HG02943 (cell line): ENCODE data around the gene RAB41.
"Not testable (repeated sequence)": the region's sequence is repeated elsewhere in the genome, so short reads cannot be mapped to it uniquely, and the experiment has no call there.

Source experiments
- ATAC-seq: cut with Tn5 transposase; IDR thresholded peaks from one replicate; pipeline ENCODE4 v1.9.1; 2021; ENCODE audit warnings: mild to moderate bottlenecking, low read depth, moderate library complexity; ENCODE audit not compliant: unreplicated experiment

RAB41 gene

DNA sequence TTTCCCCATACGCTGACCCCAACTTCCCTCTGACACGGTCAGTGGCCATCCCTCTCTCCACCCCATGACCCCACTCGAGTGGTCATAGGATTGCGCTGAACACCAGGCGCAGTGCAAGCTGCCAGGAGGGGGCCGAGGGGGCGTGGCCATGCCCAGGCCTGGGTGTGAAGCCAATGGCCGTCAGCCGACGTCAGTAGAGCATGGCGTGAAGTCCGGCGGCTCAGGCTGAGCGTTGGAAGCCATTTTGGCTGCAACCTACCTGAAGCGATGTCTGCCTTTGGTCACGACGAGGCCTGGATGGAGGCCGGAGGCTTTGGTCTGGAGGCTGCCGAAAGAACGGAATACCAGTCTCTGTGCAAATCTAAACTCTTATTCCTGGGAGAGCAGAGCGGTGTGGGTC, at the start of gene RAB41:
RAB41 (plus strand) TSS at position 222 of the 400 bp plus-strand sequence; CDS start at position 268, 46 bp downstream.
- ATAC-seq: no peak

DNA sequence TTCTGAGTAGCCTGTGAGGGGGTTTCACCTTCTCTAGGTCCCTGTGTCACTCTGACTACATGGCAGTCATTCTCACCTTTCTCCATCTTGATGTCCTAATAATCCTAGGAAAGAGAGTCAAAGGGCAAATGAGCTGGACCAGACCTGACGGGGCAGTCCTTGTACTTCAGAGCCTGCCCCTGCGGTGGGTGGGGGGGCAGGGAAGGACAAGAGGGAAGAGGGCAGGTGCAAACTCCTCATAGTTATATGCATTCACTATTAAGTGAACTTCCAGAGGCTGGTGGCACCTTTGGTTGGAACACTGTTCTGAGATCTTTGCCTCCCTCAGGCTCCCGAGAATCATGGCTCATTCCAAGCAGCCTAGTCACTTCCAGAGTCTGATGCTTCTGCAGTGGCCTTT, 47.6 kb upstream of the RAB41 start, which contains the start of gene AWAT1:
AWAT1 (plus strand) TSS at position 301 of the 400 bp plus-strand sequence; CDS start at position 342, 41 bp downstream.
- no peak for ATAC-seq

DNA sequence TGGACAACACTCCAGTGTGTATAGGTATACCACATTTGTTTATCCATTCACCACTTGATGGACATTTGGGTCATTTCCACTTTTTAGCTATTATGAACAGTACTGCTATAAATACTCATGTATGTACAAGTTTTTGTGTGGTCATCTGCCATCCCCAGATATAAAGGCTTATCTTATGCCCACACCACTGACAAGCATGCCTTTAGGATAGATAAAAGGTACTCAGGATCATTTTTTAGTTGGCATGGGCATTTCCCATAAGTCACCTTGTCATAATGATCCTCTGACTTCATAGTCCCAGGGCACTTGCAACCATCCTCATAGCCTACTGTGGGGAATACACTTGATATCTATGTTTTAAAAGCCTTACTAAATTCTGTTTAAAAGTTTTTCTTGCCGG, 41.2 kb upstream of the RAB41 start:
- ATAC-seq: no peak

DNA sequence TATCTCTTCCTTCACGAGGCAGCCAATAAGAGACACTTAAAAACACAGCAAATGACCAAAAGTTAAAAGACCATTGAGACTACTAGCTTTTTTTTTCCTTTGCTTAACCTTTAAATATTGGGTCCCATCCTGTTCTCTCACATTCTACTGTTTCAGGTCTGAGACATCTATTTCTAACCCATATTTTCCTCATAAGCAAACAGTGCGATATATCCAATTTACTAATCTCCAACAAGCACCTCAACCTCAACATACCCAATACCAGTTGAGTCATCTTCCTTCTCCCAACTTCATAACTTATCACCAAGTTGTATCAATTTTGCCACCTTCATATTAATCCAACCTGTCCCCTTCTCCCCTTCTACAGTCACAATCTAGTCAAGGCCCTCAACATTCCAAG, 40.5 kb upstream of the RAB41 start:
- no peak for ATAC-seq

DNA sequence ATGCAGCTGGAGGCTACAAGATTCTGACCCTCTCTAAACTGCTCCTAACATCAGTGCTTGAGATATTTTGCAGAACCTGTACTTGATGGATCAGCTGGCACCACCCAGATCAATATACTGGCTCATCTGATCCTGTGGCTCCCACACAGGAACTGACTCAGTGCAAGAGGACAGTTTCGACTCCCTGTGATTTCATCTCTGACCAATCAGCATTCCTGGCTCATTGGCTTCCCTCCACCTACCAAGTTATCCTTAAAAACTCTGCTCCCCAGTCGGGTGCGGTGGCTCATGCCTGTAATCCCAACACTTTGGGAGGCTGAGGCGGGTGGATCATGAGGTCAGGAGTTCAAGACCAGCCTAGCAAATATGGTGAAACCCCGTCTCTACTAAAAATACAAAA, 38.4 kb upstream of the RAB41 start:
- ATAC-seq: not testable (repeated sequence)

DNA sequence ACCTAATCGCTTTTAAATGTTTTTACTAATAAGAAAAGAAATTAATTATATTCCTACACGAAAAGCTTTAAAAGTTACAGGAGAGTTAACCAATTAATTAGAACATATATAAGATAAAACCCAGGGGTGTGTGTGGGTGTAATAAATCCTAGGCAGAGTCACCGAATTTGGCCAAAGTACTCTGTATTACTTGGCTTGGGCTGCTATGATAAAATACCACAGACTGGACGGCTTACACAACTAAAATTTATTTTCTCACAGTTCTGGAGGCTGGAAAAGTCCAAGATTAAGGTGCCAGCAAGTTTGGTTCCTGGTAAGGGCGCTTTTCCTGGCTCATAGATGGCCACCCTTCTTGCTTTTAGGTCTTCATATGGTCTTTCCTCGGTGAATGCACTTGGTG, 37.1 kb upstream of the RAB41 start:
- ATAC-seq: no peak

DNA sequence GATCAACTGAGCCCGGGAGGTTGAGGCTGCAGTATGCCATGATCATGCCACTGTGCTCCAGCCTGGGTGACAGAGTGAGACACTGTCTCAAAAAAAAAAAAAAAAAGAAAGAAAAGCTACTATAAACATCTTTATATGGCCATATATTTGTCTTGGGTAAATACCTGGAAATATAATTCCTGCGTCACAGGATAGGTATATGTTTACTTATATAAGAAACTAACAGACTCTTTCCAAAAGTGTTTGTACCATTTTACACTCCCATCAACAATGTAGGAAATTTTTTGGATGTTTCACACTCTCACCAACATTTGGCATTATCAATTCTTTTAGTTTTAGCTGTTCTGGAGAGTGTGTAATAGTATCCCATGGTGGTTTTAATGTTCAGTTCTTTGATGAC, 34.7 kb upstream of the RAB41 start:
- ATAC-seq: no peak

DNA sequence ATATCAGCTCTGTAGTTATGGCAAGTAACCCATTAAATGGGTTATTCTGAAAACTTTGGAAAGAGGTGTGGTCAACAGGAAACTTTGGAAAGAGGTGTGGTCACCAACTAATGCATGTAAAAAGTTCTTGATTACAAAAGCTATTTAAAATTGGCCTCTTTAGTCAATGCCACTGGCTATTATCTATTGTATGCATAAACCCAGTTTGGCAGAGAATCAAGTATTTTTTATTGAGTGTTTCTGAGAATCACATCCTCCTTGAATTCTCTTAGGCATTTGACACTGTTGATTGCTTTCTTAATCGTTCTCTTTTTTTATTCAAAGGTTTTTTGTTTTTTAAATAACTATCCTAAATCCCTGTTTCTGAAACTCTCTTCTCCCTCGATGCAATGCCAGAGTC, 29.5 kb upstream of the RAB41 start:
- ATAC-seq: no peak

DNA sequence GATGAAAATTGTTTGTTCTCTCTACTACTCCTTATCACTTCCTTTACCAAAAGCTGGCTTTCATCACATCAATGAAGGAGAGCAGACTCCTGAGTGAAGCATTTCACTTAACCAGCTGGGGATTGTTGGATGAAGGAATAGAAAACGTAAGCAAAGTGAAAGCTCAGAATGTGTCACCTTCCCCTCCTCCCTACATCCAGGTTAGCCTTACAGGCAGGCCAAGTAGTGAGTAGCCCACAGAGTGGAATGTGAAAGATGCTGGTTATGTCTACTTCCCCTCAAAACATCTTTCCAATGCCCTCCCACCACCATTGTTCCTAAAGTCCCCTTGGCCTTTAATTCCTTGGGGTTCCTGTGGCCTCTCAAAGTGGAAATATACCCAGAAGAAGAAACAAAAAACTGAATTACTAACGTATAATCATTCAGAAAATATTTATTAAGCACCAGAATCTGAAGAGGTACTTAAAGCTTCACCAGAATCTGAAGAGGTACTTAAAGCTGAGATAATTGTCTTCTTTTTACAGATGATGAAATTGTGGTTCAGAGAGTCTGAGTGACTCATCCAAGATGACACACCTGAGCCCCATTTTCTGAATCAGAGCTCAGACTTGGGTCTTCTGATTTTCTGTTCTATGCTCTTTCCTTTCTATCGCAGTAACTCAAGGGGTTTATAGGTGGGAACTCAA, 28.5 kb upstream of the RAB41 start:
- ATAC-seq: no peak

DNA sequence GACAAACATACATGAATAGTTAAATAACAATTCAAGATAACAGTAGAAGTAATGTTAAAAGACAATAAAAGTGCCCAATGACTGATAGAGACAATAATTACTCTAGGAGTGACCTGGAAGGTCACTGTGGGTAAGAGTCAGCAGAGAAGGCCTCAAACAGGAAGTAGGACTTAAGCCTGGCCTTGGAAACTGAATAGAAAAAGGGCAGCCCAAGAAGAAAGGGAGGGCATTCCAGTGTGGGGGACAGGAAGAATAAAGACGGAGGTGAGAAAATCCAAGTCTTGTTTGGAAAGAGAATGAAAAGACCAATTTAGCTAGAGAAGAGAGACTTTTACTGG, 27.9 kb upstream of the RAB41 start:
- ATAC-seq: no peak

DNA sequence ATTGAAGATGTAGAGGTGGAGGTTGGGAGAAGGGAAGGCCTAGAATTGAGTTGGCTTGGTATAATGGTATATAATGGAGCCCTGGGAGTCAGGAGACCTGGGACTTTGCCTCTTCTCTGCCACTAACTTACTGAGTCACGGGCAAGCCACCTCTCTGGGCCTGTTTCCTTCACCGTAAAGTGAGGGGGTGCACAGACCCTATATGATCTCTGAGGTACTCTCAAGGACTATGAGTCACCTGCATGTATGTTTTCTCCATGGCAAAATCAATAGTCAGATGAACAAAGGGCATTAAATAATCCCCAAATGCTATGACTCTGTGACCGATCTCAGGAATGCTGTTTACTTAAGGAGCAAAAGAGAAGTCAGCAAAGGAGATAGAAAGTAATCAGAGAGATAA, 27.1 kb upstream of the RAB41 start:
- no peak for ATAC-seq

DNA sequence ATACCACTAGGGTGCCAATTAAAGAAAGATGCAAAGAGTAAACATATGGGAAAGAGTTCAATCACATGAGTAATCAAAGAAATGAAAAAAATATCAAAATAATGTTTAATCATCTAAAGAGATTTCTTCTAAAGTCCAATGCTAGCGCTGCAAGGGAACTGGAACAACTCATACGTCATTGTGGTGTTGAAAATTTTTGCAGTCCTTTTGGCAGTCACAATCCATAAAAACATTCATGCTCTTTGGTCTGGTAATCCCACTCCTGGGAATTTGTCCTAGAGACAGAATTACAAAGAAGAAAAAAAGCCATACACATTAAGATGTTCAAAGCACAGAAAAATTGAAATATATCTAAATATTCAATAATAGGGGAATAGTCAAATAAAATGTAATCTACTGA, 26.5 kb upstream of the RAB41 start:
- ATAC-seq: no peak

DNA sequence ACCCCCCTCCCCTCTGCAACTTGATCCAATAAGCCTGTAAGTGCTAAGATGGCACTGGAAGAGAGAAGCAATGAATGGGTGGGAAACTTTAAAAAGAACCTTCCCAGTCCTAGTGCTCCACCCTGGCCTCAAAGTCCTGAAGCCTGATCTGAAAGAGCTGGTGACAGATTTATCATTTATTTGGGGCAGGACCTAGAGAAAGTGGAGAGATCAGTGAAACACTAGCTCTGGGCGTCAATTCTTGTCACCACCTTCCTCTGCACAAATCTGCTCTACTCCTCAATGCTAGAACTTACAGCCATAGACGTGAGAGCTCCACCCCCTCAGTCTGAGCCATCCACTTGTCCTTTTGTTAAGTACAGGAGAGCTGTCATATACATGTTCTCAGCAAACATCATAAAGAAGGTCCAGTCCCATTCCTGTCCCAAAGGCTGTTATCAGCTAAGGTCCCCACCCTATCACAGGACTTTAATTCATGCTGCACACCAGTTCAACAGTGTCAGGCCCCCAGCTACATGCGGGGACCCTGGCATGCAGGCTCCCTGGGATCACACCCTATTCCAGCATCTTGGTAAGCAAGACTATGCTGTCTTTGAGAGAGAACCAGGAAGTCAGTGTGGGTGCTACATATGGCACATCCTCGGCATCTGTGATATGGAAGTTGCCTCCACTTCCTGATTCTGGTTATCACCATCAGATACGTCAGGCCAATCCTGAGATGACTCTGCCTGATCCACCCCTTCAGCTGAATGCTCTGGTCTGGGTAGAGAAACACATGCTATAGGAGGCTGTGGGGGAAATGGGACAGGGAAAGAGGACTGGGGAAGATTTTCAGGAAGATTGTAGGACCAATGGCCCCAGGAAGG, 24.3 kb upstream of the RAB41 start:
- ATAC-seq: no peak

DNA sequence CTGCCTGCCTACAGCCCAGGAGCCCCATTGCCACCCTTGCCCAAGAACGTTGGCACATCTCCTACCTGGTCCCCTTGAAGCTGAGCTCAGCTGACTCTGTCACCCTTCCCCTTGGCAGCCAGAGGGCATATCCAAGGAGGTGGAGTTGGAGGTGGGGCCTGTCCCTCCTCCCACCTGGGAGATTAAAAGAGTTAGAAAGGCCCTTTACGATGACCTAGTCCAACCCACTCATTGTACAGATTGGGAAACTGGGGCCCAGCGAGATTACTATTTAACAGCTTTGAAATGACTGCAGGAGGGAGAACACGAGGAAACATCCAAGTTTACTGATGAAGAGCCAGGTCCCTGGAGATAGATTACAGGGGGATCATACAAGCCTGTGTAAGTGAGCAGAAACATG, 21.9 kb upstream of the RAB41 start, which contains the start of gene P2RY4:
P2RY4 (minus strand) TSS at position 101 of the 400 bp plus-strand sequence. CDS start 580 bp downstream, outside the sequence.
- ATAC-seq: no peak

DNA sequence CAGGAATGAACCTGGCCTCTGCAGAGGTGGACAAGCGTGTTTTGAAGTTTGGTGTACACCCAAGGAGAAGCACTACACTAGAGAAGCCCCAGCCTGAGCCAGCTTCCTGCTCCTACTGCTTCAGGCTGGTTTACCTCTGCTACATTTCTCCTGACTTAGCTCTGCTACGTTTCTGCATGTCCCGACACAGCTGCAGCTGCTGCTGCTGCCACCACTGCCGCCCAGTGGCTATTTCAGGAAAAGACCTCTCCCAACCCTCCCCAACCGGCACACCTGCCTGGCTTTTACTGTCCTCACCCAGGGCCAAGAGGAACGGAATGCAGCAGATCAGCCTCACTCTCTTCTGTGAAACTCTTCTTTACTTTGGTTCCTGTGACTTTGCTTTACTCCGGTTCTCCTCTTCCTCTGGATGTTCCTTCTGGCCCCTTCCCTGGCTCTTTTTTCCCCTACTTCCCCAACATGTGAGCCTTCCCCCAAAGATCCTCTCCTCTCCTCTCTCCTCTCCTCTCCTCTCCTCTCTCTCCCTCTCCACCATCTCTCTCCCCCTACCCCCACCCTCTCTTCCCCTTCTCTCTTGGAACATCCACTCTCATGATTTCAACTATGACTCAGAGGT, 18.9 kb upstream of the RAB41 start:
- no peak for ATAC-seq

DNA sequence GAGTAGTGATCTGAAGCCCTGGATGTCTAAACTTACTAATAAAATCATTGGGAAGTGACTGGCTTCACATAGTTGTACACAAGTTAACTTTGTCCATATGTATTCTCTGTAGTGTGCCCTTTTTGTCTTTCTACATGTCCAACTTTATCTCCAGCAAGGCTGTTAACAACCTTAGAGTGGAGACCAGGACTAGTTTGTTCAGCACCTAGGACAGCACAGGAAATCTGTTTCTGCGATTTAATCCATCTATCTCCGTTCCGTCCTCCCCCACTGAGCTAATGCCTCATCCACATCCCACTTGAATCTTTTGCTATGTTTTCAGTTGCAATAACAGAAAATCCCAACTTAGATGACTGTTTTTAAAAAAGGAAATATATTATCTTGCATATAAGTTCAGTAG, 17.2 kb upstream of the RAB41 start:
- no peak for ATAC-seq

DNA sequence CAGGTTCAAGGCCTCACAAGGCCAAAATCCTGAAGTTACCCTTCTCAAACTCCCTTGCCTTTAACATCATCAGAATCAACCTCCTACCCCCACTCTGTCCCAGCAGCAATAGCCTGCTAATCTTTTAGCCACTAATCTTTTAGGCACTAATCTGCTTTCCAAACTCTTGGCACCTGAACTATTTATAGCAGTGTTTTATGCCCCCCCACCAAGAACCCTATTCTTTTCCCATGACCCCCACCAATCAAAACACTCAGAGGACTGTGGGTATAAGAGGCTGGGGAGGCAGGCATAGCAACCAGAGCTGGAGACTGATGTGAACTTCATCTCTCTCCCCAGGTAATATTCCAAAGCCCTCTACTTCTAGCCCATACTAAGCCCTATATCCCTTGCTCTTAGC, 13.9 kb upstream of the RAB41 start, which contains the start of gene ARR3:
ARR3 (plus strand) TSS at position 301 of the 400 bp plus-strand sequence. CDS start 1,052 bp downstream, outside the sequence.
- no peak for ATAC-seq

DNA sequence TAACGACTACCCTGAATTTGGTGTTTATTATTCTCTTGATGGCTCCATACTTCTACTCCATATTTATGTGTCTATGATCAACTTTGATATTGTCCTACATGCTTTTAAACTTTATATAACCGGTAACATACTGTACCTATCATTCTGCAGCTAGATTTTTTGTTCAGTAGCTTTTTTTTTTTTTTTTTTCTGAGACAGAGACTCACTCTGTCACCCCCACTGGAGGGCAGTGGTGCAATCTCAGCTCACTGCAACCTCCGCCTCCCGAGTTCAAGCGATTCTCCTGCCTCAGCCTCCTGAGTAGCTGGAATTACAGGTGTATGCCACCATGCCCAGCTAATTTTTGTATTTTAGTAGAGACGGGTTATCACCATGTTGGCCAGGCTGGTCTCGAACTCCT, 7.9 kb upstream of the RAB41 start:
- not testable (repeated sequence) for ATAC-seq

DNA sequence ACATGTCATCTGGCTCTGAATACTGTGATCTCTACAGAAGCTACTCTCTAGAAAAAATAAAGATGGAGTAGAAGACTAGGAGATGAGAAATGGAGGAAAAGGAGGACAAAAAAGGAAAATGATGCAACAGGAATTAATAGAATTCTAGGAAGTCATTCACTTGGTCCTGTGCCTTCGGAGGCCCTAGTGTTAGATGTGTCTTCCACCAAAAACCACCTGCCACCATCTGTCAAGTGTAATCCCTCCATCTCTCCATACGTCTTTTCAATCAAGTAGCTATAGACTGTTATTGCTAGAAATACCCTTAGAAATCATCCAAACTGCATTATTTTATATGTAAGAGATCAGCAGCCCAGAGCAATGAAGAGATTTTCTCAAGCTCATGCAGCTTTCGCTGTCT, 2.9 kb upstream of the RAB41 start:
- ATAC-seq: no peak

DNA sequence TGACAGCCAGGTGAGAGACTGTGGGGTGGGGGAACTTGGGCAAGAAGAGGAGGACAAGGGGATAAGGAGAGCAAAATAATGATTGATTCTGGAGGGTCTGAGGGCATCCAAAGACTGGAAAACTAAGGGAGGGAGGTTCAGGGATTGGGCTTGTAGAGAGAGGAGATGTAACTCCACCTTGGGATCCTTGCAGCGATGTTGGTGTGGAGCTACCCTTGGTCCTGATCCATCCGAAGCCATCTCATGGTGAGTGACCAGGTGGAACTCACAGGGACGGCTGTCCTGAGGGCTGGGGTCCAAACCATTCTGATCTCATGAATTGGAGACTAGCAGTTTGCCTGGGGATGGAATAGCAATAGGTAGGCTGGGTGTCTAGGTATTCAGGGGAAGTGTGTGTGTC, 1.4 kb upstream of the RAB41 start:
- no peak for ATAC-seq

DNA sequence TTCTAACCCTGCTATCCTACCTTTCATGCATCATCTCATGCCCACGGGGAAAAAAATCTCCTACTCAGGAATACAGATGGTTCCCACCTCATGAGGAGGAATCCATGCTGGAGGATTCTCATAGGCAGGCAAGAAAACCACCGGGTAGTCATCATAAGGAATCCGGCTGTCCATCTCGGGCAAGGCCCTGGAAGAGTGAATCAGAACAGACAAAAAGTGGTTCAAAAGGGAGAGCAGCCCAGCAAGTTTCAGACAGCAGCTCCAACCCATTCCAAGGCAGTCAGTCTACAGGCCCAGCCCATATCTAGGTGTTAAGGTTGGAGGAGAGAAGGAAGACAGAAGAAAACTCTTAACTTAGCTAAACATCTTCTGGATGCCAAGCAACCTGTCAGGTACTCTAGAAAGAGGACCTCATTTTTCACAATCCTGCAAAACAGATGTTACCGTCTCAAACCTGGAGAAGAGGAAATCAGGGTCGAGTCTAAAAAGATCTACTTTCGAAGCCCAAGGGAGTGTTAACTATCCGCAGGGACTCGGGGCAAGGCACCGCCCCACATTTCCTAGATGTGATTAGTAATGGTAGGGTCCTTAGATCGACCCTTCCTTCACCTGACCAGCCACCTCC, 7.3 kb downstream of the RAB41 start:
- ATAC-seq: peak; percentile 23
